HL-60/S4 treated with retinoic acid at 250 ng/mL for 4 days and 3 days (cell line): ENCODE measurements around the gene B3GNT2.
"Not testable (repeated sequence)": the region's sequence is repeated elsewhere in the genome, so short reads cannot be mapped to it uniquely, and the experiment has no call there.

Source experiments
- in situ Hi-C: fragments of 300-500 bp; cut with MboI; formaldehyde crosslinking; loops from 2 replicates; pipeline ENCODE4 v1.7.0; 2022; ENCODE audit warnings: low sequenced_read_pairs

The B3GNT2 gene

GRCh38 chr2:62184512-62185230, 11.2 kb upstream of the B3GNT2 start:
- in situ Hi-C loops: no loop called here

- in situ Hi-C loops: no loop called here
Measured at GRCh38 chr2:62185475-62186155, 10.3 kb upstream of the B3GNT2 start.

DNA sequence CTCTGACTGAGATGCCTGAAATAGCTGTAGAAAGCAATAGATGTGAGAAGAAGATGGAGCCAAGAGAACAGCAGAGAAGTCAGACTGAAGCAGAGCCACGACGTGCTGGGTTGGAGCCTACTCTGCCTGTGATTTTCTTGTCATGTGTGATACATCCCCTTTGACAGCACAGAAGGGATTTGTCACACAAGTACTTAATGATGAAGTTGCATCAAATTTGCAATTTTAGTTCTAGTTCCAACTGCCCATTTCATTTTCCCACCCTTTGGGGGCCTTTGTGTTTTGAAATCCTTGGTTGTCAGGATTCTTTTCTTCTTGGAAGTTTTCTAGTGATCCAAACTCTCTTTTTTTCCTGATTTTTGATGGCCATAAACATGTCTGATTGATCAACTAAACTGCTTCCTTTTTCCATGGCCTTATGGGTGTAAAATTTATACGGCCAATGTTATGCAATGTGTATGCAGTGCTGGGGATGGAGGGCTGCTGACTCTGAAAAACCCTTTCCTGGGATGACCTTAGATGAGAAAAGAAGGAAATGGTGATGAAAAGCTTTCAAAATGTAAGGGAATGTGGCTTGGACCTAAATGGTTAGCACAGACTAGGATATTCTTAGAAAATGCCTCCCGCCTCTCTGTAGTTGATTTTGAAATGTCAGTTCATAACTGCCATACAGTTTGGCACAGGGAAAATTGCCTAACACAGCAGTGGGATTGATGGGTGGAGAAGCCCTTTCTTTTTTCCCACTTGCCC, 9.6 kb upstream of the B3GNT2 start:
- in situ Hi-C loops: no loop called here

DNA sequence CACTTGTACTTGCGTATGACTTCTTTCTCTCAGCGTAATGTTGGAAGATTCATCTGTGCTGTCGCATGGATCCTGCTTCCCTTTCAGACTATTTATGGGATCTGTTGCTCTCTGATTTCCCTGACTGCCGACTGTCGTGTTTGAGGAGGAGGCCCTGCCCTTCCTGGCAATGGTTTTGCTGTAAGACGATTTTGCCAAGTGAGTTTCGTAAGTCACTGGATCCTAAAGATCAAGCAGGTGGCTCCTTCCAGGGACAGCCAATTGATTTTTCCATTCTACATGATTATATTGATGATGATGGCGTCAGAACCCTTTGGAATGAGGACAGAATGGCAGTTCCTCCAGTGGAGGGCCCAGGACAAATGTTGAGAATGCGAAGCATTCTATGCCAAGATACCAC, 8.7 kb upstream of the B3GNT2 start:
- in situ Hi-C loops: no loop called here

GRCh38 chr2:62188416-62188815, 7.5 kb upstream of the B3GNT2 start:
- in situ Hi-C loops: no loop called here

GRCh38 chr2:62189196-62189595, 6.7 kb upstream of the B3GNT2 start:
- in situ Hi-C loops: no loop called here

DNA sequence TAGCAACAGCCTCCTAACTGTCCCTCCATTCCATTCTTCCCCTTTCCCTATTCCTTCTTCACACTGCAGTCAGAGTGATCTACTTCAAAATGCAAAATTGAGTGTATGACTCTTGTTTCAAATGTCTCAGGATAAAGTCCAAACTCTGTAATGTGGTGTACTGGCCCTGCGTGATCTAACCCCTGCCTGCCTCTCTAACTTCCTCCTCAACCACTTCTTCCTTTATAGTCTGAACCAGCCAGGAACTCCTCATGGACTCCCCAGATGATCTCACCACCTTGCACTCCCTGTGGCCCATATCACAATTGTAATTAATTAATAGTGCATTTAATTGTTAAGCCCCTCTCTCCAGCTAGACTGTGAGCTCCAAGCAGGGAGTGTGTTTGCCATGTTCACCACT, 3.1 kb upstream of the B3GNT2 start:
- in situ Hi-C loops: no loop called here

GRCh38 chr2:62194558-62195420, 1.1 kb upstream of the B3GNT2 start:
- in situ Hi-C loops: no loop called here

DNA sequence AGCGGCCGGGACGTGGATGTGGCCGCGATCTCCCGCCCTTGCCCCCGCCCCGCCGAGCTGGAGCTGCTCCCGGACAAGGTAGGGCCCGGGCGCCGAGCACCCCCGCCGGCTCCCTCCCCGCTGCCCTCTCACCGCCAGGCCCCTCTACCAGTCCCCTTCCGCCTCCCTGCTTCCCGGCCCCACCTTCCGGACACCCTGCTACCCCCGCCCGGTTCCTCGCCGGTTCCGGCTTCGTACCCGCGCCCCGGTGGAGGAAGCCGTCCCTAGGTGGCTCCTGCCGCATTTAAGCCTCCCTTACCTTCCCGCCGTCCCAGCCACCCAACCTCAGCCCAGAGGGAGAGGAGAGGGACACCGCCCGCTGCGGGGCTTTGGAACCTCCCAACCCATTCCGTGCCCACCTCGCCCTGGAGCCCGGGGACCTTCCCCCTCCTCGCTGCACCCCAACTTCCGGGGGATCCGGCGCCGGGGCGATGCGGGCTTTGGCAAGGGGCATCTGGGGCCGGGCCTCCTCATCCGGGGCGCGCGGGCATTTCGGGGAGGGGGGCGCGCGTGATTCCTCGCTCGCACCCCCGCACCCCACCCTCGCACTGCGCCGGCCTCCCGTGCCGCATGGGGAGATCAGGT, 475 bp downstream of the B3GNT2 start:
- in situ Hi-C loops: no loop called here

GRCh38 chr2:62197011-62197924, 1.4 kb downstream of the B3GNT2 start:
- in situ Hi-C loops: no loop called here

- in situ Hi-C loops: no loop called here
Measured at GRCh38 chr2:62197925-62198633, 2.2 kb downstream of the B3GNT2 start.

- in situ Hi-C loops: not testable (repeated sequence)
Measured at GRCh38 chr2:62198854-62199253, 2.9 kb downstream of the B3GNT2 start.

DNA sequence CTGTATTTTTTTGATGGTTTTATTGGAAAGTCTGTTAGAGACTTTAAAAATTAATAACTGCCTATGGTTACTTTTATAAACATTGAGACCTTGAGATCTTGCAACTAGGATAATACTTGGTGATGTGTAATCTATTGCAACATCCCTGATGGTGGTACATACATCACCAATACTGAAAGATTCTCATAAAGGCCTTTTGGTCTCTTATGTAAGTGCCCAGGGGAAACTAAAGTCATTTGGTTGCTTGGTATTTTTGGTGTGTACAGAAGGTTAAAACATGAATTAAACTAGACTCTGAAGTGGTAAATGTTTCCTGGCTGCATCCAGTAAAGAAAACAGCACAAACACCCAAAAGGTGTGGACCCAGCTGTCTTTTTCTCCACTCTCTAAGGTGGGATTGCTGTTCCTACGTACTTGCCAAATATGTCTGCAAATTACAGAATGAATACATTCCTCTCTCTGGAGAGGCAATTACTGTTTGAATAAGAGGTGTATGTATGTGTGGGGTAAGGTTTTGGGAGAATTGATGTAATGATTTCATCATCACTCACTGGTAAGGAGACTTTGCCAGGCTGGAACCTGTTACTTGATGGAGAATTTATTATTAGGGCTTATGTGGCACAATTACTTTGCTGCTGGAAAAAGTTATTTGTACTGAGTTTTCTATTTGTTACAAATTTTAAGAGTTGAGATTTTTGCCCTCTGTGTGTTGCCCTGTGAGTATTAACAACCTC, 3.6 kb downstream of the B3GNT2 start:
- in situ Hi-C loops: no loop called here

DNA sequence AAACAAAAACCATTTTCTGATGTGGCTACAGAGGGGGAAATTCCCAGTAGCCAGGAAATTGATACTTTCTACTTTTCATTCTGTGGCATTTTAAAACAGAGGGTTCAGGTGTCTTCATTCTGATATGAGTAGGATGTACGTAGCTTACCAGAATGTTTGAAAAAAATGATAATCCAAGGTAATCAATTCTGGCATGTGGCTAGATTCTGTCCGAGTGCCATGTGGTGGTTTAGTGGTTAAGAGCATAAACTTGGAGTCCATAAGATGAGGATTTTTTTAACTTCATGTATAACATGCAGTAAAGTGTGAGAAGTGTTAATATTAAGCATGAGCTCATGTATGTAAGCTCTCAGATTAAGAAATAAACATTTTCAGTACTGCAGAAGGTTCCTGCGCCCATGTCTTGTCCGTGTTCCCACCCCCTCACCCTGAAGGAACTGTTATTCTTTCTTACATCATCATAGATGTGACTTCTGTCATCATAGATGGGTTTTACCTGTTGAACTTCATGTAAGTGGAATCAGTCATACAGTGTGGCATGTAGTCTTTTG, 4.5 kb downstream of the B3GNT2 start:
- in situ Hi-C loops: no loop called here

DNA sequence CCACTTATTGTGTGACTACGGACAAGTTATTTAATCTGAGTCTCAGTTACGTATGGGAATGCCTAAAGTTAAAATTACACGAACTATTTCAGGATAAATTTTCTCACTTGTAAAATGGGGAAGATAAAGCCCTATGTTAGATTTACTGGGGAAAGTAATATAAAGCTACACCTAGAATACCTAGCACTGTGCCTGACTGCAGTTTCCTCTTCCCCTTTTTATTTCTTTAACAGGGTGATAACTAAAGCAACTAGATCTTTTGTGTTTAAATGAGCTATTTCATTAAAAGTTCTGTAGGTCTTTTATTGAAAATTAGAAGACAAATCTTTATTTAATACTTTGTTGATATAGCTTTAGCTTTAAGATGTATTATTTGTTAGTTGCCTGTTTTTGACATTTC, 5.0 kb downstream of the B3GNT2 start:
- in situ Hi-C loops: no loop called here

DNA sequence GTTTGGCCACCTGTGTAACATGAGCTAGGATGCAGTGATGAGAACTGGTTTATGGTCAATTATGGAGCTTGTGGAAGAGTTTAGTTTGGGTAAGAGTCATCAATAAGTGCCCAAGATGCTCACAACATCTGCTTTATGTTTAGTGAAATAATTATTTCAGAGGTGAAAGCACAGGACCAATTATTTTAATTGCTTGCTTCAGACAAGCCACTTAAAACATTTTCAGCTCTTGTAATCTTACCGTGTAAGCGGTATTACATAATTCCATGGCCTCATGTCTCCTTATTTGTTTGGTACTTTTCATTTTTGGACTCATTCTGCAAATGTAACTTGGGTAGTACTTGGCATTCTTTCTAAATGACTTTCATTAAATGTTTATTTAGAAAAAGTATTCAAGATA, 5.4 kb downstream of the B3GNT2 start:
- in situ Hi-C loops: no loop called here

- in situ Hi-C loops: no loop called here
Measured at GRCh38 chr2:62202019-62202722, 6.3 kb downstream of the B3GNT2 start.
